ENCODE results near the gene RALY.

GRCh38 chr20:34037767-34038166 lies 44.1 kb downstream of the RALY start:
- TF ChIP-seq POLR2AphosphoS5 (IDR thresholded peaks at IDR 0.05; ENCODE audit: low read length): no peak
- no peak for TF ChIP-seq CTCF (IDR thresholded peaks at IDR 0.05 in 2 of 3, conservative IDR thresholded peaks at IDR 0.05 in 1 of 3; ENCODE audit: control insufficient read depth in 2 of 3, extremely low read depth in 1 of 3, insufficient read depth in 1 of 3, low read depth in 3 of 3, low read length in 3 of 3)
- TF ChIP-seq MXI1 (IDR thresholded peaks at IDR 0.05; ENCODE audit: low read depth, low read length): no peak
- TF ChIP-seq JUND (IDR thresholded peaks at IDR 0.05; ENCODE audit: low read depth, low read length): no peak
- TF ChIP-seq BACH1 (IDR thresholded peaks at IDR 0.05; ENCODE audit: borderline replicate concordance): no peak
- TF ChIP-seq BCLAF1 (IDR thresholded peaks at IDR 0.05): no peak

All from GM12878 (cell line).